Activated CD4-positive, alpha-beta T cell treated with anti-CD3 and anti-CD28 coated beads for 24 hours (primary cell): Measurements from ENCODE around the gene ALDH8A1.

Source experiments
- DNase-seq, 2 donors: peaks; one replicate each; pipeline ENCODE4 v3.0.0-alpha.2; 2020; ENCODE audit warnings: low read depth in 2 of 2

The ALDH8A1 gene

GRCh38 chr6:134951494-134952263 is 1.8 kb upstream of the ALDH8A1 start:
- DNase-seq, result no peak

GRCh38 chr6:134950482-134950881 is 581 bp upstream of the ALDH8A1 start:
- no peak for DNase-seq

- no peak for DNase-seq
Measured at GRCh38 chr6:134948691-134949090, 1.2 kb downstream of the ALDH8A1 start.

- DNase-seq, result no peak
Measured at GRCh38 chr6:134948142-134948541, 1.8 kb downstream of the ALDH8A1 start.

- no peak for DNase-seq
Measured at GRCh38 chr6:134945045-134945444, 4.9 kb downstream of the ALDH8A1 start.

- no peak for DNase-seq
Measured at GRCh38 chr6:134943522-134944111, 6.3 kb downstream of the ALDH8A1 start.

GRCh38 chr6:134938896-134939295 is 11.0 kb downstream of the ALDH8A1 start:
- peak; percentile 41 to 56 for DNase-seq

- no peak for DNase-seq
Measured at GRCh38 chr6:134937426-134937825, 12.5 kb downstream of the ALDH8A1 start.

GRCh38 chr6:134936931-134937330 is 13.0 kb downstream of the ALDH8A1 start:
- DNase-seq, result no peak

- DNase-seq, result no peak
Measured at GRCh38 chr6:134936476-134936875, 13.4 kb downstream of the ALDH8A1 start.

GRCh38 chr6:134934793-134935485 is 15.0 kb downstream of the ALDH8A1 start:
- DNase-seq, result no peak

- no peak for DNase-seq
Measured at GRCh38 chr6:134932535-134933470, 17.1 kb downstream of the ALDH8A1 start.

- no peak for DNase-seq
Measured at GRCh38 chr6:134932098-134932497, 17.8 kb downstream of the ALDH8A1 start.

- no peak for DNase-seq
Measured at GRCh38 chr6:134930463-134930862, 19.4 kb downstream of the ALDH8A1 start.

- no peak for DNase-seq
Measured at GRCh38 chr6:134928151-134928900, 21.6 kb downstream of the ALDH8A1 start.

- DNase-seq, result no peak
Measured at GRCh38 chr6:134925800-134926199, 24.1 kb downstream of the ALDH8A1 start.

- no peak for DNase-seq
Measured at GRCh38 chr6:134921721-134922261, 28.1 kb downstream of the ALDH8A1 start.

- DNase-seq, result no peak
Measured at GRCh38 chr6:134921276-134921675, 28.6 kb downstream of the ALDH8A1 start.

- no peak for DNase-seq
Measured at GRCh38 chr6:134920422-134920821, 29.5 kb downstream of the ALDH8A1 start.

GRCh38 chr6:134918418-134918961 is 31.4 kb downstream of the ALDH8A1 start:
- DNase-seq, result no peak
